Fibroblast of pulmonary artery (primary cell): ENCODE measurements around the gene LRRC74A.
A peak's percentile ranks its signal among the peaks of the same experiment; 100 is the strongest.

ENCODE experiments used
- DNase-seq: peaks from one replicate; pipeline ENCODE4 v3.0.0-alpha.2; 2010; ENCODE audit warnings: low read depth
- H3K4me3 ChIP-seq: replicated peaks from 2 replicates; pipeline ENCODE4 v1.5.1; 2011; ENCODE audit warnings: low read depth, mild to moderate bottlenecking, control low read depth, low read length, moderate library complexity
- CTCF ChIP-seq: IDR thresholded peaks from 2 replicates; pipeline ENCODE4 v1.5.1; 2011; ENCODE audit warnings: mild to moderate bottlenecking, control low read depth, low read length, inconsistent platforms; ENCODE audit errors: missing control alignments

The LRRC74A gene

GRCh38 chr14:76808990-76809389 lies 17.2 kb upstream of the LRRC74A start:
- DNase-seq: no peak
- no peak overlapping the region for H3K4me3 ChIP-seq
- no peak for TF ChIP-seq CTCF

- H3K4me3 ChIP-seq: peak overlapping the region; percentile 78
Observed at GRCh38 chr14:76810525-76810924, 15.7 kb upstream of the LRRC74A start.

GRCh38 chr14:76810953-76811400 lies 15.2 kb upstream of the LRRC74A start:
- peak; percentile 74 for TF ChIP-seq CTCF
- DNase-seq: peak; percentile 66
- peak overlapping the region; percentile 78 for H3K4me3 ChIP-seq

More at GRCh38 chr14:76810525-76810924, 15.7 kb upstream of the LRRC74A start:
- no peak for TF ChIP-seq CTCF
- DNase-seq: no peak

DNA sequence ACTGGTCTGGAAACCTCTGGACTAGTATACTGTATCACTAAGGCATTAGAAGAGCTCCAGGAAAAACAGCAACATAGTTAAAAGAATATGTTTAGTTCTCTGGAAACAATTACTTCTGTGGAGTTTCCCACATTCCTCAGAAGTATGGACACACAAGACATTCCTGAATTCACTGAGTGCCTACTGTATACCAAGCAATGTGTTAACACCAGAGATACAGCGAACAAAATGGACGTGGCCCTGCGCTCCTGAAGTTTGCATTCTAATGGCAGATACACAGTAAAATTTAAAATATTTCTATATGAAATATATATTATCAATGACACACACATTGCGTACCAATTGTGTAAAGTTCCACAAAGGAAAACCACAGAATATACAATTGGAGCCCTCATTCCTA lies 14.6 kb upstream of the LRRC74A start:
- DNase-seq: peak; percentile 42
- peak overlapping the region; percentile 78 for H3K4me3 ChIP-seq
- no peak for TF ChIP-seq CTCF

GRCh38 chr14:76812093-76812421 lies 14.2 kb upstream of the LRRC74A start:
- TF ChIP-seq CTCF: no peak
- no peak for DNase-seq
- H3K4me3 ChIP-seq: peak overlapping the region; percentile 78

DNA sequence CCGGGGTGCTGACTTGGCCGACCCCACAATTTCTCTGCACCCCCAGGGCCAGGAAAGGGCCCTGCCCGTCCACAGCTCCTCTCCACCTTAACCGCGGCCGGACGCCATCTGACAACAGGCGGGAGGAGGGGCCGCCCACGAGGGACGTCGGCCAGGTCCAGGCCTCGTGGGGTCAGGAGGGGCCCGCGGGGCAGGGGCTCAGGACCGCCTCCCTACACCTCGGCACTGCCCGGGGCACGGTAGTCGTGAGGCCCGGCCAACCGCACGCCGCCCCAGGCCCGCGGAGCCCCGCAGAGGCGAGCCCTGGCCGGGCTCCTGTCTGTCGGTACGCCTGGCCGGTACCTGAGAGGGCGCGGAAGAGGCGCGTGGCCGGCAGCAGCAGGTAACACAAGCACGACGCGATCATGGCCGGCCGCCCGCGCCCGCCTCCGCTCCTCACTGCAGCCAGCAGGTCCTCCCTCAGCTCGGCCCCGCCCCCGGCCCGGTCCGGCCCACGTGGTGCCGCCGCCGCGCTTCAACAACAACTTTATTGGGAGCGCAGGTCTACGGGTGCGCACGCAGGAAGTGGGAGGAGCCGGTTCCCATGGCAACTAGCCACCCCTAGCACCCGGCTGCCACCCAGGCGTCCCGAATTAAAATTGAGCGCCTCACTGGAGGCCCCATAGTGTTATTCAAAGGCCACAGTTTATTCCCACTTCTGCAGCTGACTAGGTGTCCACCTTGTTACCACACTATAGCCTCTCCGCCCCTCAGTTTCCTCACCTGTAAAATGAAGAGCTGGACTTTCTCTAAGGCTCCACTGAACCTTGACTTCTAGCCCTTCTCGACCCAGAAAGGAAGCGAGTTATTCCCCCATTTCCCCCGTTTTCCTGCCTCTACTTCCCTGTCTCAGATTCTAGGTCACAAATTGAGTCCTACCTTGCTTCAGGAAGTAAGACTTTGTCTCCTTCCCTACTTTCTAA lies 13.5 kb upstream of the LRRC74A start, which contains the start of gene ANGEL1:
ANGEL1 (minus strand) TSS at position 461 of the 962 bp plus-strand sequence; CDS start at position 406, 55 bp downstream.
- peak within 1 kb of the TSS; percentile 78 for H3K4me3 ChIP-seq
- TF ChIP-seq CTCF: no peak
- DNase-seq: peak; percentile 95
